Stimulated activated CD8-positive, alpha-beta memory T cell treated with anti-CD3 and anti-CD28 coated beads, Interleukin-2, amount 100 ng/mL, for 1 hour (primary cell): Measurements from ENCODE around the gene MYF6.

Experiments
- DNase-seq, 2 donors: peaks; one replicate each; pipeline ENCODE4 v3.0.0-alpha.2; 2020; ENCODE audit warnings: low read depth in 2 of 2

Gene MYF6

GRCh38 chr12:80707830-80708258, 410 bp downstream of the MYF6 start:
- DNase-seq = no peak

GRCh38 chr12:80708259-80708974, 983 bp downstream of the MYF6 start:
- DNase-seq = no peak

DNA sequence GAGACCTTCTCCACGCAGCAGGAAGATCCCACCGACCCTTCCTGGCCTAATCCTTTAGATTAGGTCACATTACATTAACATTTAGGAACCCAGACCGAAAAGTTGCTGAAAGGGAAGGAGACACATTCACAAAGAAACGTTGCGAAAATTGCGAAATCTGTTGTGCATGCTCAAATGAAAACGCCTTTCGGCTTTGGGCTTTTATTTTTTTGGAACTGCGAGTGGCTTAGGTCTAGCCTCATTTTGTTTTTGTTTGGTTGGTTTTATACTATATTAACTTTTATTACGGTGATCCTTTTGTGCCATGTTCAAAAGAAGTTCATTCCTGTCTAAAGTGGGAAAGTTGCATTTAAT, 1.5 kb downstream of the MYF6 start:
- no peak for DNase-seq

GRCh38 chr12:80709811-80710726, 2.6 kb downstream of the MYF6 start:
- no peak for DNase-seq

DNA sequence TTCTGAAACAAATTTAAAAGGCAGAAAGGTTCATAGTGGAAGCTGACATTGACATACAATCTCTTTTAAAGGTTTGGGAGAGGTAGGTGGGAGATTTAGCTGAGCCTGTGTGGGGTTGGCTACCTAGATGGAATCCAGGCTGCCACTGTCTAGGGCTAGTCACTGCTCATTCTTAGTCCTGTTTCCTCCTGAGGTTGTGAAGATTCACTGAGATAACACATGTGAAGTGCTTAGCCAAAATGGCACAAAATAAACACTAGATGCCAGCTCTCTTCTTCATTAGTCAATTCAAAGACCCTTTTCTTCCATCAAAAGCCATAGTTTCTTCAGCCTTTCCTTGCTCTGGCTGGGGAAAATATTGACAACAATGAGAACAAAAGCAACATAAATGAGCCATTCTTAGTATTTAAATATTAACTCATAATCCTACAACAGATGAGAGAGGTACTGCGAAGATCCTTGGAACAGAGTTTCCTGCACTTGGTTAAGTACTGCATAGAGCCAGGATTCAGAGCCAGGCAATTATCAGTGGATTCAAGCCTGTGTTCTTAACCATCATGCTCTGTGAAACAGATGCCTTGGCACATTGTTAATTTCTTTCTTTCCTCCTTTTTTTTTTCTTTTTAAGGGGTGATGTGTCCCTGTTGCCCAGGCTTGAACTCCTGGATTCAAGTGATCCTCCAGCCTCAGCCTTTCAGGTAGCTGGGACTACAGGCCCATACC, 3.5 kb downstream of the MYF6 start:
- no peak for DNase-seq

DNA sequence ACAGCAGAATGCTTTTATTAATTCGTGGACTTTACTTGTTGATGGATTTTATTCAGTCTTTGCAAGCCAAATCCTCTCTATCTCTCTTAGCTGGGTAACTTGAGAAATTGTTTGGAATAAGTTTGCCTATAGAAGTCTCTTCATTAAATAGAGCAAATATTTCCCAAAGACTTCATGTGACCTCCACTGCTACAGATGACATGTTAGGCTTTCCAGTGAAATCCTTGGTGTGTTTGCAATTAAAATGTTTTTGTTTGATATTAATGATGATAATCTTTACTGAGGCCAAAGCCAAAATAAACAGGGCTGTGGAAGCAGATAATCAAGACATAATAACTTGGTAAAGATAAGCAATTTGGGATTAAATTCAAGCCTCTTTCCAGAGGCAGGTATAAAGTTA, 4.4 kb downstream of the MYF6 start:
- DNase-seq = no peak

DNA sequence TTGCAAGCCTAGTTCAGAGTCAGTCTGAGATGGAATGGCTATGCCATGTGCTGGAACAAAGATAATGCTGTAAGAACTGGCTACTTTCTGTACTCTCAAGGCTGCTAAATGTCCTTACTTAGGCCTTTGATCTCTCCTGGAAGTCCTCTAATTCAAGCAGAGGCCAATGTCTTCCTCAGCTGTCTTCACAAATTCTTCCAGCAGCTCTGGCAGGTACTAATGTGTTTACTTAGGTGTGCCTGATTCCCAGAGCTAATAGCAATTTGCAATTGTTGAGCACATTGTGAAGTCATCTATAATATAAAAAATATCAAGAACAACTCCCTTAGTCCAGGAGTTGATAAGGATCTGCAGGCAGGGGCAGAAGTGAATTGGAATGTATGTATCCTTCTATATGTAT, 5.4 kb downstream of the MYF6 start:
- DNase-seq = no peak

DNA sequence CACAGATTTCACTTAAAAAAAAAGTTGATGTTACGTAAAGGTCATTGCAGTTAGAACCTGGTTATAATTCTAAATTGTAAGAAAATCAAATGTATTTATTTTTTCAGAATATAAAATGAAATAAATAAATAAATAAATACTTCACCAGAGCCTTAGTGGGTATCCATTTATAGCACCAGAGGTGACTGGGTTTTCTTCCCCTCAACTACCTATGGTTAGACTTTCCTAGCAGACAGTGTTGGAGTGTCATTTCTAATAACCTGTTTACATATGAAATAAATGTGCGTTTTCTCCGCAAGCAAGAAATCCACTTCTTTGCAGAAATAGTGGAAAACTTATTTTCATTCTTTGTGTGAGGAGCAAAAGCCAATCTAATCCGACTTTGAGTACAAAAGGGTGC, 6.0 kb downstream of the MYF6 start:
- DNase-seq = no peak

DNA sequence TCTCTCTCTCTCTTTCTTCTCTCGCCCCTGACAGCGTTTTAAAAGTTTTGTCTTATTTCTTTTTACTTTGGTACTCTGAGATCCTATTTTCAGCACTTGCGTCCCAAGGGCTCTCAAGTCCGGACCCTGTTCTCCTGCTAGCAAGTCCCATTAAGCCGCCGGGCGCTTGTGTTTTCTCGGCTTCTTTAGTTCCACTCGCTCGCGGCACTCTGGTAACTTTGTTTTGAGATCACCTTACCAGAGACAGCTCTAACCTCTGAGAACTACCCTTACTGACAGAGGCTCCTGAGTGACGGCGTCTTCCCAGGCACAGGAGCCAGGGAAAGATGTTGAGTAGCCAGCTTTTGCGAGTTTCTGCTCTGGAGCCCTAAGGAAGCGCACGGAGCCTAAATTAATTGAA, 6.6 kb downstream of the MYF6 start:
- no peak for DNase-seq

DNA sequence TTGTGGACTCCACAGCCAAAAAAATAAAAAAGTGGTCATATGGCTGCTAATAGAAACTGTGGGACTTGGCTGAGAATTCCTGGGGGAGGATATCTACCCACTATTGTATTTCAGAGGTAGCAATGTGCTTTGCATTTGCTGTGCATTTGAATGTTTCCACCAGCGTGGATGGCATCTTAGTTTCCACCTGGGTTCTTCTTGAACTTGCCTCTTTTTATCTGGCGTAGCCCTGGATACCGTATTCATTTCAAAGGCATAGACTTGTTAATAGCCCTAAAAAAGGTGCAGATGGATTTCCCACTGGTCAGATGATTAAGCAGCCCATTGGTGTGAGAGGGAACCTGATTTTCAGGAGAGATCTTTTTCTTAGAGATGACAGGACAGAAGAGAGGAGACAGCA, 7.4 kb downstream of the MYF6 start:
- DNase-seq = no peak

DNA sequence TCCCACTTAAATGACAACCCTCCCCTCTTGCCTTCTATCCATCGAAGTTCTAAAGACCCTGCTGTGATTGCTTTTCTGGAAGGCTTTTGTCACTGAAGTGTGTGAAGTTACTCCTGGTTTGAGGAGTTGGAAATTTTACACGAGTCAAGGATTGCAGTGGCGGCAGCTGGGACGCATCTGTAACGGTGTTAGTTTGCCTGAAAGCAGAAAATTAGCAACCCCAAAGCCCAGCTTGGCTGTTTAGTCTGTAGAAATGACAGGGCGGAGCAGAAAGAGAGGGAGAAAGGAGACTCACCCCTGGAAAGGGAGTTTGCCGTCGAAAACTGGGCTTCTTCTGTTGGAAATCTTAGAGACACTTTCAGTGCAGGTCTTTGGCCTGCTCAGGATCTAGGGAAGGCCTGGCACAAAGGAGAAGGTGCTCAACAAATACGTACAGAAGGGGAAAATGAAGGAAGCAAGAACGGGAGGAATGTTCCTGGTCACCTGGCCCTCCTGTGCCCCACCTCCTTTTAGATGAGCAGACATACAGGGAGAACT, 8.3 kb downstream of the MYF6 start:
- no peak for DNase-seq

GRCh38 chr12:80716696-80717469, 9.4 kb downstream of the MYF6 start, which contains the start of gene MYF5:
Gene MYF5, plus strand, starts transcription at chr12:80716912. Its CDS starts 152 bp downstream, at chr12:80717064.
- no peak for DNase-seq

GRCh38 chr12:80717856-80718255, 10.4 kb downstream of the MYF6 start:
- DNase-seq = no peak

DNA sequence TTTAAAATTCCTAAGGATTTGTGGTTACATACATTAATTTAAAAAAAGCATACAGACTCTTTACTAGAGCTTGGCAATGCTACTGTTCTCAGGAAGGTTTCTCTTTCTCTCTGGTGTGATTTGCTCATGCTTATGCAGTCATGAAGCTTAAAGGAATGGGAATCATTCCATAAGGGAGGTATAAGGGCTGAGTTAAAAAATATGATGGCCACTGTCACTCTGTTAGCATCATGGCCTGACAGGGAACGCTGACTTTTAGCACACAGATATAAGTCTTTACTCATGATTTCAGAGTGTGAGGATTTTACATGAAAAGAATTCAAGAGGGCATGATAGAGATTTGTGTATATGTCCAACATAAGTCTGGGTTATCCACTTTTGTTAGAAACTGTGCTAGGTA, 13.1 kb downstream of the MYF6 start:
- no peak for DNase-seq

DNA sequence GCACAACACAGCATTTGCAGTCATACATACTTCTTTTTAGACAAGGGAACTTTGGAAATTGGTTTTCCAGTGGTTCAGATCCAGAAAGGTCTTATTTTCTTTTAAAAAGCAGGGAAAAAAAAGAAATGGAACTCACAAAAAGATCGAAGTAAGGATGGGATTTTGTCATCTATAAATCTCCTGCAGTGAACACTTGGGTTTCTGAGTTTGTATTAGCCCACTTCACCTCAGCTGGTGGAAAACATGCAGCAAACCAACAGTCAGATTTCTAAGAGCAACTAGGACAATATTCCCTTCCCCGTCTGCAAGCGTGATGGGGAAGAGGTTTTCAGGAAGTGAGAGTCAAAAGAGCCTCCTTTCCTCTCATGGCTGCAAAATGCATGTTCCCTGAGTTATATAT, 13.9 kb downstream of the MYF6 start:
- no peak for DNase-seq

- DNase-seq = no peak
These were observed 38.5 kb downstream of the MYF6 start for GRCh38 chr12:80745851-80746505.

- no peak for DNase-seq
These were observed 40.4 kb downstream of the MYF6 start for GRCh38 chr12:80747800-80748199.

- DNase-seq = no peak
These were observed 42.0 kb downstream of the MYF6 start for GRCh38 chr12:80749456-80749855.

DNA sequence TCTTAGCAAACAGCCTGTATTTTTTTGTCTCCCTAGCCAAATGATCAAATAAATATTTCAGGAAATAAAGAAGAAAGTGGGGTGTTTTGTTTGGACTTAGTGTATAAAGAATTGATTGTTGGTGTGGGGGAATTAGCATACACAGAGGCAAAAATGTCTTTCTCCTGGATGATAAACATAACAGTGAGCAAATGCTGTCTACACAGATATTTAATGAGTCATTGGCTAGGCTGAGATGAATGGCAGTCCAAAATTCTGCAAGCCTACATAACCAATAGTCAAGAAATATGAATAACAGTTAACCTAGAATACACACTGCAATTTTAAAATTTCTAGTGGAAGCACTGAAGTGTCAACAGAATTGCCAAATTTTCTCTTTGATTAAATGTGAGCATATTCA, 45.0 kb downstream of the MYF6 start:
- no peak for DNase-seq

DNA sequence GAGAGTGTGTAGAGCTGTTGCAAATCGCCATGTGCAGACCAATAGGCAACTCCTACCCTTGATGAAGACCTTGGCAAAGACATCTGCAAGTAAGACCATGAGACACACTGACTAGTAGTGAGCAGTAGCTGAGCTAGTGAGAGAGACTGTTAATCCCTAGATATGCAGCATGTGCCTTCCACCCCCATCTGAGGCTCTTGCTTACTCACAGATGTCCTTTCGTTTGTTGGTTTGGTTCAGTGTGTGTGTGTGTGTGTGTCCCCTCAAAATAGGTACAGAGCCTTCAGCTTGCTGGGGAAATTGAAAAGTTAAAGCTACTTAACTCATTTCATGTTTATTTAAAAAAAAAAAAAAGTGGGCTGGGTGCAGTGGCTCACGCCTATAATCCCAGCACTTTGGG, 46.8 kb downstream of the MYF6 start:
- DNase-seq = no peak

GRCh38 chr12:80756875-80757274, 49.4 kb downstream of the MYF6 start:
- DNase-seq = no peak
